Cardiac septum (tissue), 1 donor: Measurements from ENCODE around the gene CATSPER4. TPM values are rescaled to one million over a fixed set of nuclear protein-coding genes. Genes with fewer than 3 reads are reported as not detected.
"Not testable (repeated sequence)": the region's sequence is repeated elsewhere in the genome, so short reads cannot be mapped to it uniquely, and the experiment has no call there.

Experiments used
- DNase-seq: peaks from one replicate; pipeline ENCODE4 v3.0.0-alpha.2; 2020; ENCODE audit warnings: low spot score
- intact Hi-C: fragments of 100-400 bp; cut with DNase I; formaldehyde crosslinking; loops from one replicate; pipeline ENCODE4 v1.14.0; 2022
- total RNA-seq: library from RNA; stranded (reverse); fragmentation: NEBNext Ultra II Directional; extraction: Animal tissue kit (Norgen Biotek cat#: 25700); gene quantifications from one replicate; pipeline ENCODE4 v1.2.1, GENCODE V29; 2021
- donor health status: DM: no; HTN: no; CAD: no.

CATSPER4 gene
- total RNA-seq, 1 donor from 2014 or later, result not detected

GRCh38 chr1:26230682-26231081 lies 40.3 kb downstream of the CATSPER4 start:
- DNase-seq, result not testable (repeated sequence)
- intact Hi-C loops, result loop anchor here (5.0 to 10.0 kb wide), 2 partner anchors 63 to 196 kb away; partner anchors contain the start of genes C1orf232 and ZNF593

GRCh38 chr1:26233903-26234643 lies 43.7 kb downstream of the CATSPER4 start, which contains the start of gene CEP85:
CEP85 (plus strand) TSS chr1:26234200; CDS start chr1:26239784, 5,584 bp downstream.
- DNase-seq, result peak; percentile 100
- intact Hi-C loops, result loop anchor here (2.0 to 10.0 kb wide), 3 partner anchors 67 to 199 kb away; partner anchors contain the start of genes C1orf232, PDIK1L and ZNF593

- no peak for DNase-seq
These were observed 44.4 kb downstream of the CATSPER4 start for GRCh38 chr1:26234644-26235370.

GRCh38 chr1:26237230-26237966 lies 47.0 kb downstream of the CATSPER4 start:
- no peak for DNase-seq
- intact Hi-C loops, result loop anchor here (10.0 kb wide), 1 partner anchor 203 kb away; no protein-coding TSS in a partner anchor

More at GRCh38 chr1:26234644-26235370, 44.4 kb downstream of the CATSPER4 start:
- intact Hi-C loops, result loop anchor here (2.0 to 10.0 kb wide), 3 partner anchors 68 to 200 kb away; partner anchors contain the start of genes C1orf232, PDIK1L and ZNF593

GRCh38 chr1:26239936-26240335 lies 49.5 kb downstream of the CATSPER4 start:
- intact Hi-C loops, result loop anchor here (10.0 kb wide), 1 partner anchor 205 kb away; no protein-coding TSS in a partner anchor
- no peak for DNase-seq

Other genes starting within 250 kb of the CATSPER4 start
- 18.5 TPM for gene PAFAH2, start 192.5 kb upstream of the CATSPER4 start, total RNA-seq
- gene EXTL1, start 168.8 kb upstream of the CATSPER4 start, total RNA-seq, result 9.2 TPM
- gene SLC30A2, start 144.5 kb upstream of the CATSPER4 start, total RNA-seq, result 5.0 TPM
- gene TRIM63, start 123.0 kb upstream of the CATSPER4 start, total RNA-seq, result 123 TPM
- 3.5 TPM for gene PDIK1L, start 78.8 kb upstream of the CATSPER4 start, total RNA-seq
- gene FAM110D, start 31.5 kb upstream of the CATSPER4 start, total RNA-seq, result 3.8 TPM
- gene C1orf232, start 21.6 kb upstream of the CATSPER4 start, total RNA-seq, result not detected
- 23.2 TPM for gene ZNF593, start 20.7 kb upstream of the CATSPER4 start, total RNA-seq
- gene ZNF593OS, start 18.8 kb upstream of the CATSPER4 start, total RNA-seq, result not detected
- gene CNKSR1, start 13.1 kb upstream of the CATSPER4 start, total RNA-seq, result 2.9 TPM
- 25.8 TPM for gene CEP85, start 43.6 kb downstream of the CATSPER4 start, total RNA-seq
- gene SH3BGRL3, start 89.5 kb downstream of the CATSPER4 start, total RNA-seq, result 55.0 TPM
- gene UBXN11, start 116.0 kb downstream of the CATSPER4 start, total RNA-seq, result 8.3 TPM
- gene CD52, start 127.4 kb downstream of the CATSPER4 start, total RNA-seq, result 4.6 TPM
- gene CRYBG2, start 163.5 kb downstream of the CATSPER4 start, total RNA-seq, result not detected
- not detected for gene ZNF683, start 182.1 kb downstream of the CATSPER4 start, total RNA-seq
- gene LIN28A, start 220.2 kb downstream of the CATSPER4 start, total RNA-seq, result not detected
- 34.9 TPM for gene DHDDS, start 241.7 kb downstream of the CATSPER4 start, total RNA-seq